GM20000 (cell line): ENCODE results near the gene ASMTL.

Experiments used
- DNase-seq: peaks from one replicate; pipeline ENCODE4 v3.0.0; 2012; ENCODE audit warnings: low spot score
- TF ChIP-seq, protein P1 (sequence below): IDR thresholded peaks from 2 replicates; pipeline ENCODE4 v1.5.1; 2012; ENCODE audit warnings: mild to moderate bottlenecking, control low read depth; ENCODE audit errors: extremely low read depth, missing control alignments

Gene ASMTL

DNA sequence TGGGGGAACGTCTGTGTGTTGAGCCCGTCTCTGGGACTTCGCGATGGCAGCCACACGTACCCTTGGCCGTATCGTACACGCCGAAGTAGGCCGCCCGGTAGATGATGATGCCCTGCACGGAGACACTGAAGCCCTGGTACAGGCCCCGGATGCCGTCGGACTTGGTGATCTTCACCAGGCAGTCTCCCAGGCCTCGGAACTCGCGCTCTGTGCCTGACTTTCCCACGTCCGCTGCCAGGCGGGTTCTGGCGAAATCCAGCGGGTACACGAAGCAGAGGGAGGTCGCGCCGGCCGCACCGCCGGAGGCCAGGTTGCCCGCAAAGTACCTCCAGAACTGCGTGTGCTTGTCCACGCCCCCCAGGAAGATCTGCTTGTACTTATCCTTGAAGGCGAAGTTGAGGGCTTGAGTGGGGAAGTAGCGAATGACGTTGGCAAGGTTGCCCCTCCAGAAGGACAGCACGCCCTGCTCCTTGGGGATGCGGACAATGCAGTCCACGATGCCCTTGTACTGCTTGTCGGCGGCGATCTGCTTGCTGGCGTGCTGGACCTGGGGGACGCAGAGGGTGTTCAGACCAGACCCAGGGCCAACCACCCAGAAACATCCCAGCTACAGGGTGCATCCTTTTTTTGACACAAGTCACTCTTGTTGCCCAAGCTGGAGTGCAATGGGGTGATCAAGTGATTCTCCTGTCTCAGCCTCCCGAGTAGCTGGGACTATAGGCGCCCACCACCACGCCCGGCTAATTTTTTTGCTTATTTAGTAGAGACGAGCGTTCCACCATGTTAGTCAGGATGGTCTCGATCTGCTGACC is 63.3 kb downstream of the ASMTL start:
- no peak for DNase-seq
- TF ChIP-seq, protein P1, sequence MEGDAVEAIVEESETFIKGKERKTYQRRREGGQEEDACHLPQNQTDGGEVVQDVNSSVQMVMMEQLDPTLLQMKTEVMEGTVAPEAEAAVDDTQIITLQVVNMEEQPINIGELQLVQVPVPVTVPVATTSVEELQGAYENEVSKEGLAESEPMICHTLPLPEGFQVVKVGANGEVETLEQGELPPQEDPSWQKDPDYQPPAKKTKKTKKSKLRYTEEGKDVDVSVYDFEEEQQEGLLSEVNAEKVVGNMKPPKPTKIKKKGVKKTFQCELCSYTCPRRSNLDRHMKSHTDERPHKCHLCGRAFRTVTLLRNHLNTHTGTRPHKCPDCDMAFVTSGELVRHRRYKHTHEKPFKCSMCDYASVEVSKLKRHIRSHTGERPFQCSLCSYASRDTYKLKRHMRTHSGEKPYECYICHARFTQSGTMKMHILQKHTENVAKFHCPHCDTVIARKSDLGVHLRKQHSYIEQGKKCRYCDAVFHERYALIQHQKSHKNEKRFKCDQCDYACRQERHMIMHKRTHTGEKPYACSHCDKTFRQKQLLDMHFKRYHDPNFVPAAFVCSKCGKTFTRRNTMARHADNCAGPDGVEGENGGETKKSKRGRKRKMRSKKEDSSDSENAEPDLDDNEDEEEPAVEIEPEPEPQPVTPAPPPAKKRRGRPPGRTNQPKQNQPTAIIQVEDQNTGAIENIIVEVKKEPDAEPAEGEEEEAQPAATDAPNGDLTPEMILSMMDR, result no peak

DNA sequence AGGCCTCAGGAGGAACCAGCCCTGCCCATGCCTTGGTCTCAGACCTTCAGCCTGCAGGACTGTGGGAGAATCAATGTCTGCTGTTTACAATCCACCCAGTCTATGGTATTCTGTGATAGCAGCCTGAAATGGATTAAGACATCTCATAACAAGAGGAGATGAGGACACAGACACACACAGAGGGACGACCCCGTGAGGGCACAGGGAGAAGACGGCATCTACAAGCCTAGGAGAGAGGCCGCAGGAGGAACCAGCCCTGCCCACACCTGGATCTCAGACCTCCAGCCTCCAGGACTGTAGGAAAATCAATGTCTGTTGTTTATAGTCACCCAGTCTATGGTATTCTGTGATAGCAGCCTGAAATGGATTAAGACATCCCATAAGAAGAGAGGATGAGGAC is 64.1 kb downstream of the ASMTL start:
- no peak for DNase-seq
- TF ChIP-seq, protein P1, result no peak

DNA sequence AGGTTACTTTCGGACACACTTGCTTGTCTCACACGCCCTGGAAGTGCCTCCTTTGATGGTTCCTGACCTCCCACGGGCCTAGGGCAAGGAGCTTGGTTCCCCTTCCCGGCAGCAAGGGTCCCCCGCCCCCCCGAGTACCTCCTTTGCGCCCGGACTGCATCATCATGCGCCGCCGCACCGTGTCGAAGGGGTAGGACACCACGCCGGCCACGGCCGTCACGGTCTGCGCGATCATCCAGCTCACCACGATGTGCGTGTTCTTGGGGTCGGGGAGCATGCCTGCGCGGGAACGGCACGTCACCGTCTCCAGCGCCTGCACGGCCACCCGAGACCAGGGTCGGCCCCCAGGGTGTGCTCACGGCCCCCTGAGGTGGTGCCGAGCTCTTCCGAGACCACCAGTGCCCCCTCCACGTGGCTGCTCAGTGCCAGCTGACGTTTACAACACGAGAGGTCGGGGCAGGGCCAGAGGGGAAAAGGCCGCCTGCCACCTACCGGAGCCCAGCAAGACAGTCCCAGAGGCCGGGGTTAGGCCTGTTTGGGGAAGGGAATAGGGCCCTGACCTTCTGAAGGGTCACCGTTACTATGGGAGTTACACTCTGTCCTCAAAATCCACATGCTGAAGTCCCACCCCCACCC is 65.5 kb downstream of the ASMTL start:
- TF ChIP-seq, protein P1, result no peak
- DNase-seq, result no peak

DNA sequence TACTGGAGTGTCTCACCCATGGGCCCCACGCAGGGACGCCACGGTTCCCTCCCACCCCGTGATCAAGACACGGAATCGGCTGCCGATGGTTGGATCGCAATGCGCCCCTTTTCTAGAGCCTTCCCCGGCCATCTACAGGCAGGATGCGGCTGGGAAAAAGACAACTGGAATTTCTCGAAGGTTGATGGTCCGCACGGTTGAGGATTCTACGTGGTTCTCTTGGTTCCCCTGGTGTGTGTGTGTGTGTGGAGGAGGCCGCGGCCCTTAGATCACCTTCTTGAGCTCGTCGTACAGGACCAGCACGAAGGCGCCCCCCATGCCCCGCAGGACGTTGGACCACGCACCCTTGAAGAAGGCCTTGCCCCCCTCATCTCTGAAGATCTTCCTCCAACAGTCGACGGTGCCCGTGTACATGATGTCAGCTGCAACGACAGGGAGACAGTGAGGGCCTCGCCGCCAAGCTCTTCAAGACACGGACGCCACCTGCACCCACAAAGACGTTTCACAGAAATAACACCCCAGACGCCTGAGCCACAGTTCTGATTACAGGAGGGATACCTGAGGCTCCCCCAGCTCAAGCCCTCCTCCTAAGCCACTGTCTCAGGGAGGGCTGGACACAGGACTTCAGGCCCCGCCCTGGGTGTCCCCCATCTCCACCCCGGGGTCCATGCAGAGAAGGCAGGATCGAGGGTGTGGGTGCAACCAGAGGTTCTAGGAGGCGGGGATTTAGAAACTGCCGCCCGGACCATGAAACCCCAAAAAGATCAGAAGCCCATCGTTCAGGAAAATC is 66.2 kb downstream of the ASMTL start:
- TF ChIP-seq, protein P1, result no peak
- no peak for DNase-seq

DNA sequence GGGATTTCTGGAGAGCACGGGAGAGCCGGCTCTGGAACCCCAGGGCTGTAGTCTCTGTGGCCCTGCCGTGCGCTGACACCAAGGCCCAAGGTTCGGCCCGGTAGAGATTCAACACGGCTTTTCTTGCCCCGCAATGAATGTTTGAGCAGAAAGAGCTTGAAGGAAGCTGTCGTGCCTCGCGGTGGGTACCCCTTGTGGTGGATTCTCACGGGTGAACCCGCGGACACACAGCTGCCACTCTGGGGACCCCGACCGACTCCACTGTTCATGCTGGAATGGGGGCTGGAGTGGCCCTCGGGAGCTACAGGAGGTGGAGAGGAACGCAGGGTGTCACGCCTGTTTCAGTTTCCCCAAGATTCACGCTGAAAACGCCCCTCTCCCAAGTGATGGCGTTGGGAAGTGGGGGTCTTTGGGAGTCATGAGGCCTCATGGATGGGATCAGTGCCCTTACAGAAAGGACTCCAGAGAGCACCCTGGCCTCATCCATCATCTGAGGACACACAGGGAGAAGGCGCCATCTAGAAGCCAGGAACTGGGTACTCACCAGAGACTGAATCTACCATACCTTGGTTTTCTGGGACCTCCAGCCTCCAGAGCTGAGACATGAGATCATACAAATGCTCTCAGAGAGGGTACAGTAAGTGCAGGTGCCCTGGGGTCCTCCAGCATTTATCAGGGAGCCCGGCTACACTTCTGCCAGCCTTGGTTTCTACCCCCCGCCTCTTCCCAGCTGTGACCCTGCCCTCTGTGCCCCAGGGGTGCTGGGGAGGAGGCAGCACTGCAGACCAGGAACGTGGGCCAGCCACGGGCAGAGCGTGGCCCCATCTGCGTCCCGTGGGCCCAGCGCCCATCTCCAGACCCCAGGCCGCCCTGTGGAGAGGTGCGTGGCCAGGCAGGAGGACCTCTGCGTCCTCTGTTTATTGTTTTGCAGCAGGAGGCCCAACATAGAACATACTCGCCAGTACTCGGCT is 67.2 kb downstream of the ASMTL start:
- TF ChIP-seq, protein P1, result no peak
- DNase-seq, result no peak

DNA sequence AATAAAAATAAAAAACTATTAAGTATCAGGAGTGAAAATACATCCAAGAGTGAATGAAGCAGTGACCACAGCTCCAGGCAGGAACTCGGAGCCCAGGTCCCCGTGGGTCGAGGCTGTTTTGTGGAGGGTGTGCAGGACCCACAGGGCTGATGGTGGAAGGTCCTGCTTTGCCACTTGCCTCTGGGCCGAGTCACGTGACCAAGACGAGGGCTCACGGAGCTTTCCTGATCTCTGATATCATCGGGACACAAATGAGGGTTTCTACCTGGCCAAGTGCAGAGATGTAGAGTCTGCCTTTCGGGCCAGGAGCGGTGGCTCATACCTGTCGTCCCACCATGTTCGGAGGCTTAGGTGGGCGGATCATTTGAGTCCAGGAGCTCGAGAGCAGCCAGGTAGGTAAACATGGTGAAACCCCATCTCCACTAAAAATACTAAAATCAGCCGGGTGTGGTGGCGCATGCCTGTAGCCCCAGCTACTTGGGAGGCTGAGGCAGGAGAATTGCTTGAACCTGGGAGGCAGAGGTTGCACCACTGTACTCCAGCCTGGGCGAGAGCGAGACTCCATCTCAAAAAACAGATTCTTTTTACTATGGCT is 68.0 kb downstream of the ASMTL start:
- DNase-seq, result no peak

More for the DNA sequence above, 68.0 kb downstream of the ASMTL start:
- TF ChIP-seq, protein P1, result no peak
